GM18511 (cell line): ENCODE results near the gene JPH2.

Experiments
- ATAC-seq: cut with Tn5 transposase; IDR thresholded peaks from one replicate; pipeline ENCODE4 v1.9.1; 2021; ENCODE audit warnings: mild to moderate bottlenecking, moderate library complexity; ENCODE audit not compliant: unreplicated experiment

JPH2 gene

GRCh38 chr20:44106615-44107014 is 80.4 kb downstream of the JPH2 start:
- ATAC-seq: no peak

- ATAC-seq: no peak
Measured at GRCh38 chr20:44104798-44105517, 82.0 kb downstream of the JPH2 start.

- no peak for ATAC-seq
Measured at GRCh38 chr20:44102582-44102981, 84.4 kb downstream of the JPH2 start.

DNA sequence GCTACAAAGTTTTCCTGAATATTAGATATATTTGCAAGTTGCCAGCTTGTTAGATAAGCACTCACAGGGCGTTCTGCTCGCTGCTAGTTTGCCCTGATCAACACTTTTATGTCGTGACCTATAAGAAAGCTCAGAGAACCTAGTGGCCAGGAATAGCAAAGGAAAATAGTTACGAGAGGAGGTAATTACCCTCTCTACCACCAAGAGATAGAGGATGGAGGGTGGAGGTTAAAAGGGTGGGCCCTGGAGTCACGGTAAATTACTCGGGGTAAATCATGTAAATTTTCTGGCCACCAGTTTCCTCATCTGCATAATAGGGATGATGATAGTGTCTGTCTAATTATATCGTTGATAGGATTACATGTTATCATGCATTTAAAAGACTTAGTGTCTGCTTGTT is 87.2 kb downstream of the JPH2 start:
- ATAC-seq: no peak

DNA sequence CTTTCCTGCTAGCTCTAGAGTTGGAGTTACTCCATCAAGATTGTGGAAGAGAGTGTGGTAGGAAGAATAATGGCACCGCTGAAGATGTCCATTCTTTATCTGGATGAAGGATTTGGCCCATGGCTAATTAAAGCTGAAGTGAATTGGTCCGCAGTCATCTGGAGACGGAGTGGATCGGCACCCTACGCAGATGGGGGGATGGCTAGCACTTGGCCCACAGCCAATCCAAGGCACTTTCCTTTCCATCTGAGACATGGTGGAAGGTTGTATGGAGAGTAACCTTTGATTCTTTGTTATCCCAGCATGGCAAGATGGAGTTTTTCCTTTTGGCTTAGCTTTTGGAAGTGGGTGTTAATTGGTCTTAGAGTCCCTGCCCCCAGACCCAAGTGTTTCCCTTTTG is 88.3 kb downstream of the JPH2 start:
- no peak for ATAC-seq

DNA sequence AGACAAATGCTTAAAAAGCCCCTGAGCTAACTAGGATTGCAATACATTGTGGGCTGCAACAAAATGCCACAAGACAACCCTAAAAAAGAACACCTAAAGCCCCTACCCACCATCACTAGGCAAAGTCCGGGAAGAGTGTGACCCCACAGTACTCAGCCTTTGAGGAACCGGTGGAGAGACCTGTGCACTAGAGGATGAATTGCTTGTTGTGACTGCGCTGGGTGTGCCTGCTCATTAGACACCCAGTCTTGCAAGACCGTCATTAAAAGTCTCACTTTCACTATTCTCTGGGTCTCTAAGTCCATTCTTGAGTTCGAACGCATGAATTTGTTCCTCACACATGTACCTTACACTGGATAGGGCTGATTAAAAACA is 88.7 kb downstream of the JPH2 start:
- no peak for ATAC-seq

GRCh38 chr20:44097521-44098255 is 89.3 kb downstream of the JPH2 start:
- ATAC-seq: no peak

- no peak for ATAC-seq
Measured at GRCh38 chr20:44095831-44096230, 91.2 kb downstream of the JPH2 start.

GRCh38 chr20:44093249-44093582 is 93.8 kb downstream of the JPH2 start:
- ATAC-seq: no peak

DNA sequence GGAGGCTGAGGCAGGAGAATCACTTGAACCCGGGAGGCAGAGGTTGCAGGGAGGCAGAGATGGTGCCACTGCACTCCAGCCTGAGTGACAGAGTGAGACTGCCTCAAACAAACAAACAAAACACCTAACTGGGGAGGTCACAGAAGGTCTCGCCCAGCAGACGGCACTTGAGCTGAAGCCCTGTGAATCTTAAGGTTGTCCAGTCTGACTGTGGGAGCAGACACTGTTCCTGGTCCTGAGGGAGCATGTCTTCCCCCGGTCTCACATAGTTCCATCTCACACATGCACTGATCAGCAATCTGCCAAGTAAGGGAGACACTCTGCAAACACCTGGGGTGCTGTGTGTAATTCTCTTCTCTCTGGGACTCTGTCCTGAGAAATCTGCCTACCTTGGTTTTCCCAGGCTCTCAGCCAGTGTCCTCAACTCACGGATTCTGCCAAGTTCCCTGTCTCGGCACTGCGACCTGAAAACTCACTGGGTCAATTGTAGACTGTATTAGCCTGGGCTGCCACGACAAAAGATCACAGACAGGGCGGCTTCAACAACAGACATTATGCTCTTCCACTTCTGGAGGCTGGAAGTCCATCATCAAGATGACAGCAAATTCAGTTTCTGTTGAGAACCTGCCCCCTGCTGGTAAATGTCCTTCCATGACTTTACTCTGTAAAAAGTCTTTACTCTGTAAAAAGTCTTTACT is 94.3 kb downstream of the JPH2 start:
- no peak for ATAC-seq

GRCh38 chr20:44091026-44091425 is 96.0 kb downstream of the JPH2 start:
- no peak for ATAC-seq

GRCh38 chr20:44089987-44090674 is 96.9 kb downstream of the JPH2 start:
- ATAC-seq: no peak

GRCh38 chr20:44087857-44088120 is 99.2 kb downstream of the JPH2 start:
- no peak for ATAC-seq

DNA sequence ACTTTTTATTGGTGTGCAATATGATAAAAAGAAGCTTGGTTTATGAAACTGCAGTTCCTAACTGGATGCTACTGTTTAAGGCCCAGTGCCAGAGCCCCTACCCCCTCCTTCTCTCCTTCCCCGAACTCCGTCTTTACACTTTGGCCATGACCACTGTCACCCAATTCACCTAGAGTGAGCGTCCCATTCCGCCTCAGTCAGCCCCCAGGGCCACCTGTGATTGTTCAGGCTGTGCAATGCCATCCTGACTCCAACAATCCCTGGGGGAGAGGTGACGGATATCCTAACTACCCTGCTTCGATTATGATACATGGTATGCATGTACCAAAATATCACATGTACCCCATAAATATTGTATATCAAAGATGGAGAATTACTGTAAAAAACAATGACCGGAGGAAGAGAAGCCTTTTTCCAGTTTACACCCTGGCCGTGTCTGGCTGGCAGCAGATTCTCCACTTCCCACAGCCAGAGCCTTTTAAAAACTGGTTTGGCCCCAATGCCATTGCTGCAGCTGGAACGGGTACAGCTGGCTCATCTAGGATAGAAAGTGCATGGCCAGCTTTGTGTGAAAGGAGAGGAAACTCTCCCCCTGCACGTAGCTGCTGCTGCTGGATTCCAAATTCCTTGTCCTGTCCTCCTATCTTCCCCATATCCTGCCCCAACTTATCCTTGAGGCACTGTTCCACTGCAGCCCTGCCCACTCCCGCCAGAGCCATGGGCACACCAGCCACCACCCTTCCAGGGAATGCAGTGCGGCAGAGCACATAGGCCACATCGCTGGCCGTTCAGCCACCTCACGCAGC is 99.7 kb downstream of the JPH2 start:
- no peak for ATAC-seq

DNA sequence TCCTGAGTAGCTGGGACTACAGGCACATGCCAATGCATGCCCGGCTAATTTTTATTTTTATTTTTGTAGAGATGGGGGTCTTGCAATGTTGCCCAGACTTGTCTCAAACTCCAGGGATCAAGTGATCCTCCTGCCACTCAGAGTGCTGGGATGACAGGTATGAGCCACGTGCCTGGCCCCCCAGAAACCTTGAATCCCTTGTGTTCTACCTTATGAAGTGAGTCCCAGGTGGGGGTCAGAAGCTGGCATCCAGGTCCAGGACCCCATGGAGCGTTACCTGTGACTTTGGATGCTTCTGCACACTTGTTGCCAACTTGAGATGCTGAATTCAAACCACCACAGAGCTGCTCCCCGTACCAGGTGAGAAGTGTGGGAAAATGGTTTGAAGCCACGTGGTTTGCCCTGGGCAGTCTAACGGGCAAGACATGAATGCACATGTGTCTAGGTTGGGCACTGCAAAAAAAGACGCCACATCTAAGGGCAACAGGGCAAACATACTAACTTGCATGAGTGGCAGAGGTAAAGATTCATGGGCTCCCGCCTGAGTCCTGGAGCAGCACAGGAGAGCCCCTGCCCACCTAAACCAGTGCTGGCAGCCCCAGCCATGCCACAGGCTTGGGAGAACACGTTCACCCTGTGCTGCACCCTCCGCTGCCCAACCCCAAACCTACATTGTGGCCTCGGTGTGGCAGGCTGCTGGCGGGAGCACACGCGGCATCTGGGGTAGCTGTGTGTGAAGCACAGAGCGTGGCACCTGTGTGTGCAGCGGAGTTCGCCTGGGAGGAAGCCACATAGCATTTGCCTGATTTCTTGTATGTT is 101.2 kb downstream of the JPH2 start:
- no peak for ATAC-seq

DNA sequence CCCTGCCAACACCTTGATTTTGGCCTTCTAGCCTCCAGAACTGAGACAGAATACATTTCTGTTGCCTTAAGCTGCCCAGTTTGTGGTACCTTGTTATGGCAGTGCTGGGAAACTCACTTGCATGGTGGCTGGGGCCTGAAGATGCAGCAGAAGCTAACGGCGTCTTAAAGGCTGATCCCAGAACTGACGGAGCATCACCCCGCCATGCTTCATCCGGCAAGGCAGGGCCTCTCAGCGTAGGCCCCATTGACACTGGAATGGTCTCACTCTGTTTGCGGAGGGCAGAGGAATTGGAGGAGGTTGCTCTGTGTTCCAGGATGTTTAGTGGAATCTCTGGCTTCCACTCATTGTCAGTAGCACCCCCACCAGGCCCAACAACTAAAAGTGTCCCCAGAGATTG is 102.1 kb downstream of the JPH2 start:
- no peak for ATAC-seq

GRCh38 chr20:44084439-44084838 is 102.5 kb downstream of the JPH2 start:
- ATAC-seq: no peak

GRCh38 chr20:44083220-44083933 is 103.6 kb downstream of the JPH2 start:
- no peak for ATAC-seq

DNA sequence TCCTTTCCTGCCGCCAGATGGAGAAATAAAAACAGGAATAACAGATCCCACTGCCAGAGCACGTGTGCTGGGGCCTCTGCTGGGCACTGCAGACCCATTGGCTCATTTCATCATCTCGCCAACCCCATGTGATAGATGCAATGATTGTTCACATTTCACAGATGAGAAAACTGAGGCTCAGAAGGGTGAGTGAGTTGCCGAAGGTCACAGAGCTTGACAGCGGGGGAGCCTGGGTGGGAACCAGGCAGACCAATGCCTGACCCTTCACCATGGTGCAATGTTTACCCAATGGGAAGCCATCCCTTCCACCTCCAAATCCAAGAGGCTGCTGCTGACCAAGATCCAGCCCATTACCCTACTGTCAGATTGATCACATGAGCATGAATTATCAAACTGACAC is 105.1 kb downstream of the JPH2 start:
- ATAC-seq: no peak

- ATAC-seq: no peak
Measured at GRCh38 chr20:44081476-44081875, 105.5 kb downstream of the JPH2 start.
